ENCODE data around the gene DNAJC17. TPM values are rescaled to one million over a fixed set of nuclear protein-coding genes. Genes with fewer than 3 reads are reported as not detected.

Gene DNAJC17
- total and polyA plus RNA-seq, 2 of the 13 experiments (the other 11 are each of a cell fraction or from before 2014, with no cell fraction given), result 22.2 to 26.5 TPM

DNA sequence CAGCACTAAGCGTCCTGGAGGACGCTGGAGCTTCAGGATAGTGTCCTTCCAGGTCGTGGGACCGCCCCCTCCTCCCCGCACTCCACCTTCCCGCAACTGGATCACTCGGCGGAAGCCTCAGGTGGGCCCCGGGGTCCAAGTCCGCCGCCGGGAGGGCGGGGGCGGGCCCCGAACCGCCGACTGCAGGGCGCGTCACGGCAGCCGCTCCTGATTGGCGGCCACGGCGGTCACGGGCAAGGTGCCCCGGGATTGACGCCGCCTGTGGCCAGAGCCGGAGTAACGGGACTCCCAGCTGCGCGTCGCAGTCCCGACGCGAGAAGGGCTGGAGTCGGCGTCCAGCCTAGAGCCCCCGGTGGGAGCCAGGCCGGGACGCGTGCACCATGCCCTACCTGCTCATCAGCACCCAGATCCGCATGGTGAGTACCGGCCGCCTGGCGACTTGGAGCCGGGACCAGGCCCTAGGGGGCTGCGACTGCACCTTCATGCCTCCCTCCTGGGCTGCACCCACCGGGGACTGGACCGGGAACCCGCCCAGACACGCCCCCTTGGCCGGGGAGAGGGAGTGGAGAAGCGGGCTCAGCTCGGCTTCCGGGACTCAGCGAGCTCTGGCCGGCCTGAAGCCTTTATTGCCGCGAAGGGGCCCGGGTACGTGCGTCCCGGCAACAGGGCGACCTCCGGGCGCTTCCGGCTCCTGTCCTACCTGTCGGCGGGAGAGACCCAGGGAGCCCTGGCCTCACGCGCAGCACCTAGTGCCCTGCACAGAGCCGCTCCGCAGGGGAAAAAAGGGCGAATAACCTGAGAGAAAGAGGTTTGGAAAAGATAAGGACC lies 43.3 kb downstream of the DNAJC17 start, which contains the start of gene GCHFR (continued):
- TF ChIP-seq MTERF4 (CRISPR knock-in tag; IDR thresholded peaks at IDR 0.05) (0 out of 2 replicates have a peak, but pooled peaks have one; percentile 89), IRX3 (CRISPR knock-in tag; IDR thresholded peaks at IDR 0.05; ENCODE audit: borderline replicate concordance, low read depth) (no peak; the same call in 1 of the 2 replicates), ZNF563 (CRISPR knock-in tag; IDR thresholded peaks at IDR 0.05) (peak; percentile 93), NR3C1 (CRISPR knock-in tag; IDR thresholded peaks at IDR 0.05) (no peak), YY1 (IDR thresholded peaks at IDR 0.05; ENCODE audit: insufficient read depth, insufficient replicate concordance, low read depth, low read length) (peak; percentile 14), ARHGAP35 (CRISPR knock-in tag; IDR thresholded peaks at IDR 0.05; ENCODE audit: borderline replicate concordance) (peak; percentile 63; the same call in 1 of the 2 replicates), ZNF292 (CRISPR knock-in tag; IDR thresholded peaks at IDR 0.05; ENCODE audit: borderline replicate concordance, low read depth) (0 out of 2 replicates have a peak, but pooled peaks have one; percentile 29), ZNF326 (CRISPR knock-in tag; IDR thresholded peaks at IDR 0.05; ENCODE audit: borderline replicate concordance) (peak; percentile 63; the same call in 1 of the 2 replicates), SNAPC4 (CRISPR knock-in tag; IDR thresholded peaks at IDR 0.05) (0 out of 2 replicates have a peak, but pooled peaks have one; percentile 47), PAF1 (CRISPR knock-in tag; IDR thresholded peaks at IDR 0.05) (no peak), MXD1 (CRISPR knock-in tag; IDR thresholded peaks at IDR 0.05) (peak; percentile 91), SRY (CRISPR knock-in tag; IDR thresholded peaks at IDR 0.05) (peak; percentile 78; the same call in 1 of the 2 replicates), NKX3-1 (CRISPR knock-in tag; IDR thresholded peaks at IDR 0.05) (peak; percentile 11; the same call in 1 of the 2 replicates)
- TF ChIP-seq, protein P1, sequence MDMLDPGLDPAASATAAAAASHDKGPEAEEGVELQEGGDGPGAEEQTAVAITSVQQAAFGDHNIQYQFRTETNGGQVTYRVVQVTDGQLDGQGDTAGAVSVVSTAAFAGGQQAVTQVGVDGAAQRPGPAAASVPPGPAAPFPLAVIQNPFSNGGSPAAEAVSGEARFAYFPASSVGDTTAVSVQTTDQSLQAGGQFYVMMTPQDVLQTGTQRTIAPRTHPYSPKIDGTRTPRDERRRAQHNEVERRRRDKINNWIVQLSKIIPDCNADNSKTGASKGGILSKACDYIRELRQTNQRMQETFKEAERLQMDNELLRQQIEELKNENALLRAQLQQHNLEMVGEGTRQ (IDR thresholded peaks at IDR 0.05; ENCODE audit: low read depth, low read length), result no peak
- TF ChIP-seq, protein P1 (CRISPR knock-in tag; IDR thresholded peaks at IDR 0.05; ENCODE audit: borderline replicate concordance), result 0 out of 2 replicates have a peak, but pooled peaks have one; percentile 22
- TF ChIP-seq, protein P2, sequence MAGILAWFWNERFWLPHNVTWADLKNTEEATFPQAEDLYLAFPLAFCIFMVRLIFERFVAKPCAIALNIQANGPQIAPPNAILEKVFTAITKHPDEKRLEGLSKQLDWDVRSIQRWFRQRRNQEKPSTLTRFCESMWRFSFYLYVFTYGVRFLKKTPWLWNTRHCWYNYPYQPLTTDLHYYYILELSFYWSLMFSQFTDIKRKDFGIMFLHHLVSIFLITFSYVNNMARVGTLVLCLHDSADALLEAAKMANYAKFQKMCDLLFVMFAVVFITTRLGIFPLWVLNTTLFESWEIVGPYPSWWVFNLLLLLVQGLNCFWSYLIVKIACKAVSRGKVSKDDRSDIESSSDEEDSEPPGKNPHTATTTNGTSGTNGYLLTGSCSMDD (CRISPR knock-in tag; IDR thresholded peaks at IDR 0.05), result peak; percentile 56

Measured in HepG2 (cell line).